GM20431 (cell line): Measurements from ENCODE around the gene TMEM119.
"Not testable (repeated sequence)": the region's sequence is repeated elsewhere in the genome, so short reads cannot be mapped to it uniquely, and the experiment has no call there.

Experiments used
- in situ Hi-C: fragments of 300-500 bp; cut with MseI, MboI; formaldehyde crosslinking; loops from one replicate; pipeline ENCODE4 v1.15.0; 2020; ENCODE audit warnings: low sequenced_read_pairs; ENCODE audit not compliant: unreplicated experiment

The TMEM119 gene

DNA sequence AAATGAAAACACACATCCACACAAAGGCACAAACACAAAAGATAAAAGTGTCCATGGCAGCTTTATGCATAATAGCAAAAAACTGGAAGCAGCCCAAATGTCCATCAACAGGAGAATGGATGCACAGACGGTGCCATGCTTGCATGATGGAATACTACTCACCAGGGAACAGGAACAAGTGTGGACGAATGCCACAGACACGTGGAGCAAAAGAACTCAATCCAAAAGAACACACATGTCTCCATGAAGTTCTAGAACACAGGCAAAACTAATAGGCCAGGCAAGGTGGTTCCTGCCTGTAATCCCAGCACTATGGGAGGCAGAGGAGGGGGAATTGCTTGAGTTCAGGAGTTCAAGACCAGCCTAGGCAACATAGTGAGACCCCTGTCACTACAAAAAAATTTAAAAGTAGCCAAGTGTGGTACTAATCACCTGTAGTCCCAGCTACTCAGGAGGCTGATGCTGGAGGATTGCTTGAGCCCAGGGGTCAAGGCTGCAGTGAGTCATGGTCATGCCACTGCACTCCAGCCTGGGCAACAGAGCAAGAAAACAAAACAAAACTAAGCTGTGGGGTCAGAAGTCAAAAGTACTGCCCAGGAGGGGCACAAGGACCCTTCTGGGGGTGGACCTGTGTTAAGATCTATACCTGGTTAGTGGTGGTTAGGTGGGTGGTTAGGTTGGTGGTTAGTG is 7.3 kb upstream of the TMEM119 start:
- in situ Hi-C loops, result no loop called here

DNA sequence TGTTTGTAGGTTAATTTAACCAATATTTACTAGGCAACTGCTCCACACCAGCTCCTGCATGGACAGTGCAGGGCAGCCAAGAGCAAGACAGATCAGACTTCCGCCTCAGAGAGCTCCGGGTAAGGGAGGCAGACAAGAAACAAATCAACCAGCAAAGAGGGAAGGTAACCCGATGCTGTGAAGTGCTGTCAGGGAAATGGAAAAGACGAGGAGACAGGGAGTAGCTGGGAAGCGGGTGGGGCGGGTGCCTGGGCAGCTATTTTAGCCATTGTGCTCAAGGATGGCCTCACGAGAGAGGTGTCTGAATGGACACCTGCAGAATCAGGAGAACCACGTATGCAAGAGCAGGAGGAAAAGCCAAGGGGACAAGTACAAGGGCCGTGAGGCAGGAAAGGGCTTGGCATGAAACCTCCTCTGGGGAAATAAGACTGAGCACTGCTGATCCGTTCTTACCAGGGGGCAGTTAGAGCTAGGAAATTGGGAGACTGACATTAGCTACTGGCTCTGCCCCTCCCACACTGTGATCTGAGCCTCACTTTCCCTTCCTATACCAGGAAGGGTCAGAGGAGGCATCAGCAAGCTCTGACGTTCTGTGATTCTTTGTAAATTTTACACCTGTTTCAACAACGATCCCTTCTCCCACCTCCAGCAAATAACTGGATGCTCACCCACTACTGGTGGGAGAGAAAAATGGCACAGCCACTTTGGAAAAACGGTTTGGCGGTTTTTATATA is 6.5 kb upstream of the TMEM119 start:
- in situ Hi-C loops, result no loop called here

DNA sequence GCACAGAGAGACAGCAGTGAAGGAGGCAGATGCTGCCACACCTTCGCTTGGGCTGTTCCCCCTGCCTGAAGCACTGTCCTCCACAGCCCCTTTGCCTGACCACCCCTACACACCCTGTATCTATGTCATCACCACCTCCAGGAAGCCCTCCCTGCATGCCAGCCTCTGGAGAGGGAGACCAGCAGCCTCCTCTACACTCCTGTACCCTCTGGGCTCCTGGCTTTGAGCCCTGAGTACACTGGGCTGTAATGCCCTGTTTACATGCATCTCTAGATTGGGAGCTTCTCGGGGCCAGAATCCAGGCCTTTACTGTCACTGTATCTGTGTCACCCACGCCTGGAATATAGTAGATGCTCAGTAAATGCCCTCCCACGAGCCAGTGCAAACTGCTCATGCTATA is 5.9 kb upstream of the TMEM119 start:
- in situ Hi-C loops, result no loop called here

GRCh38 chr12:108602976-108603704 is 5.3 kb upstream of the TMEM119 start:
- in situ Hi-C loops, result no loop called here

DNA sequence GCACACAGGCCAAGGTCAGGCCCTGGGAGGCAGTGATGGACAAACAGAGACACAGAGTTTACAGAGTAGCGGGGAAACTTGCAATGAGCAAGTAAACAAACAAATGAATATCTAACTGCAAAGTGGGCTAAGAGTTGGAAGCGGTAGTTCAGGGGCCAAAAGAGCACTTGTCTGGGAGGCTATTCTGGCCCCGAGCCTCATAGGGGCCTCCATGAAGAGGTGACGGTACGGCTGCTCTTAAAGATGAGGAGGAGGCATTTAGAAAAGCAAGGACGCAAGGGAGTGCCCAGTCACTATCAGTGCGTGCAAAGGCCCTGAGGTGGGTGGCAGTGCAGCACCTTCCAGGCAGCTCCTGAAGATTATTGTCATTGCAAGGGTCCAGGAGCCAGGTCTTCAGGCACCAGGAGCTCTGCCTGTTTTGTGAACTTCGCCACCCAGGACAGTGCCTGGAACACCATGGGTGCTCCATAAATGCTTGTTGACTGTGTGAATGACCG is 4.4 kb upstream of the TMEM119 start:
- in situ Hi-C loops, result no loop called here

GRCh38 chr12:108600702-108601007 is 2.8 kb upstream of the TMEM119 start:
- in situ Hi-C loops, result no loop called here

GRCh38 chr12:108599948-108600701 is 2.2 kb upstream of the TMEM119 start:
- in situ Hi-C loops, result no loop called here

GRCh38 chr12:108599541-108599940 is 1.7 kb upstream of the TMEM119 start:
- in situ Hi-C loops, result no loop called here

GRCh38 chr12:108598553-108599250 is 818 bp upstream of the TMEM119 start:
- in situ Hi-C loops, result no loop called here

GRCh38 chr12:108596854-108597558 is 878 bp downstream of the TMEM119 start:
- in situ Hi-C loops, result no loop called here

DNA sequence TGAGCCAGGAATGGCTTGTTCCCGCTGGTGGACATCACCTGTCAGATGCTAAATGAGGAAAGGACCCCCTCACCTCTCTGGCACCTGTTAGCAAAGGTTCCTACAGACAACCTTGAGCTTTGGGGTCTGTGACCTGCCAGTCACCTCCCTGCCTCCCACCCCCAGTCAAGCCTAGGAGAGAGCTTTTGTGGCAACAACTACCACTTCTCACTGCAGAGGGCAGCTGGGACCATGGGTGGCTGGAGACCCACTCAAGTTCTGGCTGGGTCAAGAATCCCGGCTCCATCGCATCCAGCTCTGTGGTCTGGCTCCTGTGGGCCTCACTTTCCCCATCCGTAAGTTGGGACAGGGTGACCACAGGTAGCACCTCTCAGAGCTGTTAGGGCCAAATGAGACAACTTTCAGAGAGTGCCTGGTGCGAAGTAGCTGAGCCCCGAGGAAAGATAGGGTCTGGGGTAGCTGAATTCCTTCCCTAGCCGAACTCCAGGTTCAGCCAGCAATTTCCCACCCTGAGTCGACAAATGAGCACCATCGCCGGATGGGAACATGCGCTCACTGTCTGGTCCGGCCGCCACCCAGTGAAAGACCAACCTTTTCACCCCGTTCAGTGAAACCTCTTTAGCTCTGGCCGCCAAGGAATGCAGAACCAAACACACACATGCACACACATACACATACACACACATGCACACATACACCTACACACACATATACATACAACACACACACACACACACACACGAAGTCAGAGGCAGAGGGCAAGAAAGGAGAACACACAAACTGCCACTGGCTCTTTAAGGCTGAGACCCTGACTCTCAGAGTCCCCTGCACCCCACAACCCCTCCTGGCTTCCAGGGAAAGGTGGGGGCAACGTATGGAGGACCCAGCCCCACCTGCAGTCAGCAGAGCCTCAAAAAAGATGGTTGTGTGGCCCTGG is 1.9 kb downstream of the TMEM119 start:
- in situ Hi-C loops, result no loop called here

- in situ Hi-C loops, result no loop called here
These were observed 2.7 kb downstream of the TMEM119 start for GRCh38 chr12:108594960-108595710.

GRCh38 chr12:108594323-108594903 is 3.5 kb downstream of the TMEM119 start:
- in situ Hi-C loops, result no loop called here

GRCh38 chr12:108592033-108592909 is 5.6 kb downstream of the TMEM119 start:
- in situ Hi-C loops, result no loop called here

DNA sequence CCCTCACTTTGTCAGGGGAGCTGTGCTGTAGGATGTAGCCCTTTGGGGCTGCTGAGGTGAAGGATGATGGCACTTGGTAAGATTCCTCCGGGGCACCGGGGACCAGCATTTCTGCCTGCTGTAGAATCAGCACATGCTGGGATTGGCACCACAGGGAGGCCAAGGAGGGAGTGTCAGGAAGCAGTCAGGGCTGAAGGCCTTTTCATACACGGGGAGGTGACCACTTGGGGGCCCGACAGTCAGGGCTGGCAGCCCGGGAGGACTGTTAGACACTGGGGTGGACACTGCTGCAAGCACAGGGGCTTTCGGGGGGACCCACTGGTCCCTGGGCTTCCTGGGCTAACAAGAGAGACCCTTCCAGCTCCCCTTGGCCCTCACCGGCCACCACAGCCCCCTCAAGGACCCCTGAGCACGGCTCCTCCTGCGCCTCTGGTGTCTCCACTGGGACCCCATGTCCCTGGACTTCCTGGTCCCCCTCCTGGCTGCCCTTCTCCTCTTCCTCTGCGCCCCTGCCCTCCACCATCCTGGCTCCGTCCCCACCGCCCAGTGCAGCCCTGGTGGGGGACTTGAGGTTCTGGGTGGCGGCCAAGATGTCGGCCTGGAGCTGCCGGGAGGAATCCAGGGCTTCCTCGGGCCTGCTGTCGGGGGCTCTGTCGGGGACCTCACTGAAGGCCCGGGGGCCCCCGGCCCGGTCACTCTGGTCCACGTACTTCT is 6.5 kb downstream of the TMEM119 start:
- in situ Hi-C loops, result no loop called here

GRCh38 chr12:108590463-108590862 is 7.4 kb downstream of the TMEM119 start:
- in situ Hi-C loops, result not testable (repeated sequence)
